ENCODE data around the gene HOXD9. TPM values are rescaled to one million over a fixed set of nuclear protein-coding genes. Genes with fewer than 3 reads are reported as not detected.

HOXD9 gene
- total RNA-seq, 1 experiment from 2014 or later: not detected

GRCh38 chr2:176097820-176098365, 24.6 kb upstream of the HOXD9 start:
- ATAC-seq (peak; percentile 8), DNase-seq (no peak)
- no peaks in the 10 kb centered on the region for H3K9me2 ChIP-seq (replicated peaks; ENCODE audit: low read length)
- no peaks in the 10 kb centered on the region for H3K9me3 ChIP-seq (ENCODE audit: low read length)
- ChIA-PET POLR2A (ENCODE audit: unreplicated experiment) (interaction anchor here (0.6 kb wide), 1 partner anchor 438 kb away, joined by 3 read pairs; no protein-coding TSS in a partner anchor), CTCF (interaction anchor here (0.6 to 2.5 kb wide), 4 partner anchors 366 to 894 kb away, joined by 3 to 12 read pairs (median 6); no protein-coding TSS in a partner anchor)
- H3K4me1 ChIP-seq (ENCODE audit: insufficient read depth, low read length): peaks cover 5% of the 10 kb centered on the region; the same call in 1 of the 2 replicates
- H3F3A ChIP-seq (ENCODE audit: low read length, unreplicated experiment): no peaks in the 10 kb centered on the region
- no peak overlapping the region for H3K9ac ChIP-seq (ENCODE audit: low read length)
- H3K36me3 ChIP-seq (ENCODE audit: low read depth, low read length): no peaks in the 10 kb centered on the region
- H2AFZ ChIP-seq (ENCODE audit: low read length): peak overlapping the region; percentile 98
- TF ChIP-seq CTCF (conservative IDR thresholded peaks at IDR 0.05; ENCODE audit: low read depth, low read length) (no peak; the same call in 1 of the 2 replicates), EZH2phosphoT487 (IDR thresholded peaks at IDR 0.05; ENCODE audit: borderline replicate concordance, low read length) (no peak), EZH2 (IDR thresholded peaks at IDR 0.05; ENCODE audit: low read length, unreplicated experiment) (no peak)
- H4K20me1 ChIP-seq (ENCODE audit: low read length): no peaks in the 10 kb centered on the region
- no peaks in the 10 kb centered on the region for H3K79me2 ChIP-seq (ENCODE audit: low read length)
- intact Hi-C loops (cut with micrococcal nuclease): loop anchor here (1.0 to 10.0 kb wide), 6 partner anchors 407 to 1063 kb away; no protein-coding TSS in a partner anchor
- 0 out of 2 replicates have a peak, but pooled peaks cover 3% of the 10 kb centered on the region for H3K27me3 ChIP-seq (ENCODE audit: low read length)
- BruUV-seq (replicated peaks): no TSS peak
- peak overlapping the region; percentile 99 for H3K4me2 ChIP-seq (ENCODE audit: low read length)
- H3K4me3 ChIP-seq (ENCODE audit: low read length): peak overlapping the region; percentile 88
- H3K27ac ChIP-seq (ENCODE audit: low read length): no peak overlapping the region

GRCh38 chr2:176098366-176099158, 24.0 kb upstream of the HOXD9 start:
- Histone ChIP-seq H3K36me3 (ENCODE audit: low read depth, low read length) (no peaks in the 10 kb centered on the region), H3K9me3 (ENCODE audit: low read length) (no peaks in the 10 kb centered on the region), H3K4me1 (ENCODE audit: insufficient read depth, low read length) (peaks cover 5% of the 10 kb centered on the region; the same call in 1 of the 2 replicates), H3K9me2 (replicated peaks; ENCODE audit: low read length) (no peaks in the 10 kb centered on the region), H2AFZ (ENCODE audit: low read length) (0 out of 2 replicates have a peak overlapping the region, but pooled peaks have one; percentile 98), H3K4me3 (ENCODE audit: low read length) (peak overlapping the region; percentile 88), H3K27ac (ENCODE audit: low read length) (no peak overlapping the region), H3F3A (ENCODE audit: low read length, unreplicated experiment) (no peaks in the 10 kb centered on the region), H3K79me2 (ENCODE audit: low read length) (no peaks in the 10 kb centered on the region), H3K4me2 (ENCODE audit: low read length) (peak overlapping the region; percentile 99), H3K9ac (ENCODE audit: low read length) (no peak overlapping the region), H3K27me3 (ENCODE audit: low read length) (0 out of 2 replicates have a peak, but pooled peaks cover 3% of the 10 kb centered on the region), H4K20me1 (ENCODE audit: low read length) (no peaks in the 10 kb centered on the region)
- ATAC-seq (no peak), DNase-seq (no peak)
- no TSS peak for BruUV-seq (replicated peaks)
- intact Hi-C loops (cut with micrococcal nuclease): loop anchor here (10.0 kb wide), 1 partner anchor 1064 kb away; no protein-coding TSS in a partner anchor
- TF ChIP-seq EZH2phosphoT487 (IDR thresholded peaks at IDR 0.05; ENCODE audit: borderline replicate concordance, low read length) (no peak), CTCF (conservative IDR thresholded peaks at IDR 0.05; ENCODE audit: low read depth, low read length) (no peak), EZH2 (IDR thresholded peaks at IDR 0.05; ENCODE audit: low read length, unreplicated experiment) (no peak)
- ChIA-PET POLR2A (ENCODE audit: unreplicated experiment) (interaction anchor here (0.6 kb wide), 1 partner anchor 437 kb away, joined by 3 read pairs; no protein-coding TSS in a partner anchor), CTCF (interaction anchor here (2.5 kb wide), 1 partner anchor 408 kb away, joined by 12 read pairs; no protein-coding TSS in a partner anchor)

Measured in PC-3 (cell line).